Bronchial epithelial cell (primary cell): ENCODE measurements around the gene KRT36. TPM values are rescaled to one million over a fixed set of nuclear protein-coding genes. Genes with fewer than 3 reads are reported as not detected.

Experiments used
- DNase-seq: peaks from one replicate; pipeline ENCODE4 v3.0.0-alpha.2; 2010; ENCODE audit warnings: low read depth
- FAIRE-seq: peaks from 2 replicates; lab custom pipeline; 2011; peaks lifted over from hg19 to GRCh38; lab: Jason Lieb, UNC
- H3K27me3 ChIP-seq: 2 replicates; pipeline ENCODE4 v1.5.1; 2011; ENCODE audit warnings: low read length; ENCODE audit not compliant: control insufficient read depth, insufficient read depth
- H3K36me3 ChIP-seq: 2 replicates; pipeline ENCODE4 v1.5.1; 2011; ENCODE audit warnings: low read length; ENCODE audit not compliant: control insufficient read depth, insufficient read depth
- H3K4me3 ChIP-seq: 2 replicates; pipeline ENCODE4 v1.5.1; 2011; ENCODE audit warnings: mild to moderate bottlenecking, low read depth, low read length, control low read depth
- total RNA-seq: library from RNA; depleted of rRNA; stranded (reverse); fragments of >200 nt; gene quantifications from 2 replicates; pipeline ENCODE4 v1.2.1, GENCODE V29; 2014
- TF ChIP-seq, protein P1 (sequence below): IDR thresholded peaks from 2 replicates; pipeline ENCODE4 v1.5.1; 2011; ENCODE audit warnings: mild to moderate bottlenecking, moderate library complexity, low read length, control low read depth, inconsistent platforms; ENCODE audit not compliant: insufficient read depth, severe bottlenecking

Gene KRT36
- total RNA-seq, 1 donor from 2014 or later, result under 0.01 TPM

DNA sequence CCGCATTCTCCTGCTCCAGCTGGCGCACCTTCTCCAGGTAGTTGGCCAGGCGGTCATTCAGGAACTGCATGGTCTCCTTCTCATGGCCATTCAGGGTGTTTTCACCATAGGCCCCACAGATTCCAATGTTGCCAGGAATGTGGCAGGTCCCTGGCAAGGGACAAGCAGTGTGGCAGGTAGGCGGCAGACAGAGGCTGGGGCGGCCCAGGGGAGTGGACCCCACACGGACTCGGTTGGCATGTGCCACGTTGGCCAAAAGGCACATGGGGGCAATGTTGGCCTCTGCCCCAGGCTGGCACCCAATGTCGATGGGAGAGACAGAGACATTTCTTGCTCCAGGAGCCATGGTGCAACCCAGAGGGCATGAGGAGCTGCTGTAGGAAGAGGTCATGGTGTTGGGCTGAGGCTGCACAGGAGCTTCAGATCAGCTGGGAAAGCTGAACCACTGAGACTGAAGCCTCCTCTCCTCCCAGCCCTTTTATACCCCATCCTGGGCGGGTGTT lies 49.1 kb downstream of the KRT36 start, which contains the start of gene KRT38:
TSS of gene KRT38 (minus strand) at position 453 of the 503 bp plus-strand sequence. CDS start at position 391, 62 bp downstream.
- TF ChIP-seq, protein P1, sequence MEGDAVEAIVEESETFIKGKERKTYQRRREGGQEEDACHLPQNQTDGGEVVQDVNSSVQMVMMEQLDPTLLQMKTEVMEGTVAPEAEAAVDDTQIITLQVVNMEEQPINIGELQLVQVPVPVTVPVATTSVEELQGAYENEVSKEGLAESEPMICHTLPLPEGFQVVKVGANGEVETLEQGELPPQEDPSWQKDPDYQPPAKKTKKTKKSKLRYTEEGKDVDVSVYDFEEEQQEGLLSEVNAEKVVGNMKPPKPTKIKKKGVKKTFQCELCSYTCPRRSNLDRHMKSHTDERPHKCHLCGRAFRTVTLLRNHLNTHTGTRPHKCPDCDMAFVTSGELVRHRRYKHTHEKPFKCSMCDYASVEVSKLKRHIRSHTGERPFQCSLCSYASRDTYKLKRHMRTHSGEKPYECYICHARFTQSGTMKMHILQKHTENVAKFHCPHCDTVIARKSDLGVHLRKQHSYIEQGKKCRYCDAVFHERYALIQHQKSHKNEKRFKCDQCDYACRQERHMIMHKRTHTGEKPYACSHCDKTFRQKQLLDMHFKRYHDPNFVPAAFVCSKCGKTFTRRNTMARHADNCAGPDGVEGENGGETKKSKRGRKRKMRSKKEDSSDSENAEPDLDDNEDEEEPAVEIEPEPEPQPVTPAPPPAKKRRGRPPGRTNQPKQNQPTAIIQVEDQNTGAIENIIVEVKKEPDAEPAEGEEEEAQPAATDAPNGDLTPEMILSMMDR, result no peak
- H3K36me3 ChIP-seq, result no peaks in the 10 kb centered on the region
- no peak for DNase-seq
- H3K27me3 ChIP-seq, result no peaks in the 10 kb centered on the region
- FAIRE-seq, result no peak
- H3K4me3 ChIP-seq, result no peak within 1 kb of the TSS

DNA sequence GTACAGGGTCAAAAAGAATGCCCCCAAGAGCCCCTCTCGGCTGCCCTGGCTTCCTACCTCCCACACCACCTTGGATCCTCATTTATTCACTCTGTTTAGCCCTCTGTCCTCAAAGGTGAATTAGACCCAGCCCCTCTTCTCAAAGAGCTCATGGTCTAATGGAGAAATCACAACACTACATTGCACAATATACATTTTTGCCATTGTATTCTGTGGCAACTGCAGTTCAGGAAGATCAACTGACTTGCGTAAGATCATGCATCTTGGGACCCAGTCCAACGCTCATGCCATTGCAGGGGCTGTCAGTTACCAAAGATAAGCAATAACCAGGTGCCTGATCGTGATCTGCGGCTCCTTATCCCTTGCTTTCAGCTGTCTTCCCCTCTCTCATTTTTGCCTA lies 50.3 kb downstream of the KRT36 start:
- peak; percentile 36 for FAIRE-seq

DNA sequence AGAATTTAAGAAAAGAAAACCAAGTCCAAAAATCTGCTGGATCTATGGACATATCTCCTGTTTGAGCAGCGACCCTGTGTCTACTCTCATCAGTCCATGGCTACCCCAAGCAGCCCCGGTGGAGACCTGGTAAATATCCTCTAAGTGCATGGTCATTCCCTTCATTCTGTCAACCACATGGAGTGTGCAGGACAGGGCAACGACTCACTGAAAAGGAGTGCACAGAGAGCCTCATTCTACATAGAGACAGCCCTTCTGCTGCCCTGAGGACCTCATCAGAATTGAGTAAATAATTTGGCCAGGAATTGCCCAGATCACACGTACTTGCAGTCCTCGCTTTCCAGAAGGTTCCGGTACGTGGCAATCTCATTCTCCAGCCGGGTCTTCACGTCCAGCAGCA lies 51.9 kb downstream of the KRT36 start:
- DNase-seq (no peak), FAIRE-seq (peak; percentile 36)
- no peaks in the 10 kb centered on the region for H3K27me3 ChIP-seq
- no peak overlapping the region for H3K4me3 ChIP-seq
- TF ChIP-seq, protein P1, result no peak
- H3K36me3 ChIP-seq, result no peaks in the 10 kb centered on the region

More for the DNA sequence above, 50.3 kb downstream of the KRT36 start:
- Histone ChIP-seq H3K27me3 (no peaks in the 10 kb centered on the region), H3K4me3 (no peak overlapping the region), H3K36me3 (no peaks in the 10 kb centered on the region)
- TF ChIP-seq, protein P1, result no peak
- peak; percentile 76 for DNase-seq

DNA sequence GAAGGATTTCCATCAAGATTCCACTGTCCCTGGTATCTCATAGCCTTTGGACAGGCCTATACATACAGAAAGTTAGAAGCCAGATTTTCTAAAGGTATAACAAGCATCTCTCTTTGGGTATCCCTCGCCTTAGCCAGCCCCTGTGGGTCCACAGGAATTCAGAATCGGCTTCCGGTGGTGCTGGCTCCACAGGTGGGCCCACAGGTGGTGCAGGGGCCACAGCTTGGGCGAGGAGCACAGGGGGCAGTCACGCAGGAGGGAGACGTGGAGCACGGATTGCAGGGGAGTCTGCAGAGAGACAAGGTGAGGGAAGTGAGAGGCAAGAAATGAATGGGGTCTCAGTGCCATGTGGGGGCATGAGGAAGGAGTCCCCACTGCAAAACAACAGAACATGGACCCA lies 52.5 kb downstream of the KRT36 start:
- TF ChIP-seq, protein P1, result no peak
- H3K4me3 ChIP-seq, result no peak overlapping the region
- H3K27me3 ChIP-seq, result no peaks in the 10 kb centered on the region
- FAIRE-seq (no peak), DNase-seq (no peak)
- no peaks in the 10 kb centered on the region for H3K36me3 ChIP-seq

Other genes with a start within 250 kb of the KRT36 start
- not detected in 2 replicates for gene KRTAP9-4, start 240.2 kb downstream of the KRT36 start, total RNA-seq
- gene KRTAP9-9, start 234.5 kb downstream of the KRT36 start, total RNA-seq, result not detected in 2 replicates
- not detected in 2 replicates for gene KRTAP9-6, start 224.5 kb downstream of the KRT36 start, total RNA-seq
- not detected in 2 replicates for gene KRTAP9-7, start 214.2 kb downstream of the KRT36 start, total RNA-seq
- not detected in 2 replicates for gene KRTAP29-1, start 187.1 kb downstream of the KRT36 start, total RNA-seq
- gene KRTAP16-1, start 180.6 kb downstream of the KRT36 start, total RNA-seq, result not detected in 2 replicates
- not detected in 2 replicates for gene KRTAP17-1, start 174.2 kb downstream of the KRT36 start, total RNA-seq
- 0.13 TPM in 1 of 2 replicates, not detected in the other for gene KRT33A, start 139.1 kb downstream of the KRT36 start, total RNA-seq
- 0.79 and 1.7 TPM in 2 replicates for gene KRT33B, start 120.1 kb downstream of the KRT36 start, total RNA-seq
- 0.26 and 0.53 TPM in 2 replicates for gene KRT34, start 107.6 kb downstream of the KRT36 start, total RNA-seq
- 0.26 TPM in 1 of 2 replicates, not detected in the other for gene KRT31, start 92.3 kb downstream of the KRT36 start, total RNA-seq
- not detected in 2 replicates for gene KRT37, start 65.3 kb downstream of the KRT36 start, total RNA-seq
- not detected in 2 replicates for gene KRT38, start 48.9 kb downstream of the KRT36 start, total RNA-seq
- gene KRT32, start 22.5 kb downstream of the KRT36 start, total RNA-seq, result 0.13 TPM in 1 of 2 replicates, not detected in the other
- not detected in 2 replicates for gene KRT35, start 8.8 kb downstream of the KRT36 start, total RNA-seq
- 112 and 242 TPM in 2 replicates for gene KRT13, start 15.7 kb upstream of the KRT36 start, total RNA-seq
- gene KRT15, start 29.0 kb upstream of the KRT36 start, total RNA-seq, result 67.9 and 71.8 TPM in 2 replicates
- gene KRT19, start 38.4 kb upstream of the KRT36 start, total RNA-seq, result 3,104 and 4,112 TPM in 2 replicates
- 0.26 and 0.51 TPM in 2 replicates for gene KRT9, start 82.1 kb upstream of the KRT36 start, total RNA-seq
- gene KRT14, start 97.0 kb upstream of the KRT36 start, total RNA-seq, result 463 and 1,445 TPM in 2 replicates
- 1,390 and 10,131 TPM in 2 replicates for gene KRT16, start 122.9 kb upstream of the KRT36 start, total RNA-seq
- 25,286 and 30,463 TPM in 2 replicates for gene KRT17, start 134.7 kb upstream of the KRT36 start, total RNA-seq
- gene EIF1, start 199.0 kb upstream of the KRT36 start, total RNA-seq, result 191 and 204 TPM in 2 replicates
- 0.90 TPM in 1 of 2 replicates, not detected in the other for gene GAST, start 222.4 kb upstream of the KRT36 start, total RNA-seq
- gene HAP1, start 244.7 kb upstream of the KRT36 start, total RNA-seq, result 2.6 and 5.0 TPM in 2 replicates